ENCODE measurements around the gene PARG.

- no peak for TF ChIP-seq CTCF (IDR thresholded peaks at IDR 0.05)
- TF ChIP-seq ARID4B (CRISPR knock-in tag; IDR thresholded peaks at IDR 0.05; ENCODE audit: borderline replicate concordance): no peak
- TF ChIP-seq, protein P1, sequence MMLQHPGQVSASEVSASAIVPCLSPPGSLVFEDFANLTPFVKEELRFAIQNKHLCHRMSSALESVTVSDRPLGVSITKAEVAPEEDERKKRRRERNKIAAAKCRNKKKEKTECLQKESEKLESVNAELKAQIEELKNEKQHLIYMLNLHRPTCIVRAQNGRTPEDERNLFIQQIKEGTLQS (CRISPR knock-in tag; conservative IDR thresholded peaks at IDR 0.05): no peak
- no peak for TF ChIP-seq CREB1 (CRISPR knock-in tag; IDR thresholded peaks at IDR 0.05)
- TF ChIP-seq, protein P2, sequence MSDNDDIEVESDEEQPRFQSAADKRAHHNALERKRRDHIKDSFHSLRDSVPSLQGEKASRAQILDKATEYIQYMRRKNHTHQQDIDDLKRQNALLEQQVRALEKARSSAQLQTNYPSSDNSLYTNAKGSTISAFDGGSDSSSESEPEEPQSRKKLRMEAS (CRISPR knock-in tag; IDR thresholded peaks at IDR 0.05): no peak
- TF ChIP-seq, protein P3, sequence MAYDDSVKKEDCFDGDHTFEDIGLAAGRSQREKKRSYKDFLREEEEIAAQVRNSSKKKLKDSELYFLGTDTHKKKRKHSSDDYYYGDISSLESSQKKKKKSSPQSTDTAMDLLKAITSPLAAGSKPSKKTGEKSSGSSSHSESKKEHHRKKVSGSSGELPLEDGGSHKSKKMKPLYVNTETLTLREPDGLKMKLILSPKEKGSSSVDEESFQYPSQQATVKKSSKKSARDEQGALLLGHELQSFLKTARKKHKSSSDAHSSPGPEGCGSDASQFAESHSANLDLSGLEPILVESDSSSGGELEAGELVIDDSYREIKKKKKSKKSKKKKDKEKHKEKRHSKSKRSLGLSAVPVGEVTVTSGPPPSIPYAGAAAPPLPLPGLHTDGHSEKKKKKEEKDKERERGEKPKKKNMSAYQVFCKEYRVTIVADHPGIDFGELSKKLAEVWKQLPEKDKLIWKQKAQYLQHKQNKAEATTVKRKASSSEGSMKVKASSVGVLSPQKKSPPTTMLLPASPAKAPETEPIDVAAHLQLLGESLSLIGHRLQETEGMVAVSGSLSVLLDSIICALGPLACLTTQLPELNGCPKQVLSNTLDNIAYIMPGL (CRISPR knock-in tag; IDR thresholded peaks at IDR 0.05): no peak
Measured at GRCh38 chr10:49833168-49833567, 108.7 kb downstream of the PARG start.
